ENCODE measurements around the gene INSYN1. TPM values are rescaled to one million over a fixed set of nuclear protein-coding genes. Genes with fewer than 3 reads are reported as not detected.
A peak's percentile ranks its signal among the peaks of the same experiment; 100 is the strongest.

The INSYN1 gene
- total and polyA plus RNA-seq, 2 donors (not counting 1 experiment from before 2014, with no cell fraction given): not detected

DNA sequence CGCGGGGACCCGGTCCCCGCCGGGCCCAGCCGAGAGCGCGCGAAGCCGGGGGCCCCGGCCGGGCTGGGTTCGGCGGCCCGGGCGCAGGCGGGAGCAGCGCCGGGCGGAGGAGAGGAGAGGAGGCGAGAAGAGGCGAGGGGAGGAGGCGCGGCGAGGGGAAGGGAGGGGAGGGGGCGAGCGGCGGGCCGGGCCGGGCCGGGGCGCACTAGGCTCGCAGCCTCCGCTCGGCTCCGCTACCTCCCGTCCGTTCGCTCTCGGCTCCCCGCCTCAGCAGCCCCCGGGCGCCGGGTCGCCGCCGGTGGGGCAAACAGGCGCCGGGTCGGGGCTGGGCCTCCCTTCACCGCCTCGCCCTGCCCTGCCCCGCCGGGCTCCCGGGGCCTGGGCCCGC, 351 bp downstream of the INSYN1 start:
- Mint-ChIP-seq H3K27me3 (peaks cover 41% of the 10 kb centered on the region), H3K27ac (no peak overlapping the region), H3K4me3 (no peak overlapping the region), H3K4me1 (peaks cover 5% of the 10 kb centered on the region), H3K9me3 (ENCODE audit: insufficient read depth) (no peaks in the 10 kb centered on the region)
- Histone ChIP-seq H3K9ac (ENCODE audit: low read length) (no peak overlapping the region), H3K4me3 (ENCODE audit: control extremely low read depth in 1 of 5, extremely low read depth in 1 of 5, insufficient read depth in 1 of 5, low read depth in 2 of 5, low read length in 4 of 5) (no peak overlapping the region), H3K27ac (ENCODE audit: low read length in 2 of 2) (no peak overlapping the region), H3K4me2 (replicated peaks; ENCODE audit: low read depth, low read length, poor library complexity, severe bottlenecking) (peak overlapping the region; percentile 12), H3K27me3 (replicated peaks in 1 of 4; ENCODE audit: control extremely low read depth in 1 of 4, control insufficient read depth in 3 of 4, insufficient read depth in 4 of 4, low read length in 3 of 4) (peaks cover 0 to 39% (median 3%) of the 10 kb centered on the region in 4 experiments), H3K4me1 (ENCODE audit: control insufficient read depth in 2 of 2, insufficient read depth in 2 of 2, low read length in 2 of 2) (no peaks in the 10 kb centered on the region), H3K9me3 (ENCODE audit: control extremely low read depth in 1 of 3, control insufficient read depth in 2 of 3, insufficient read depth in 1 of 3, low read length in 2 of 3) (no peaks in the 10 kb centered on the region), H3K79me2 (ENCODE audit: control insufficient read depth, insufficient read depth, low read length) (no peaks in the 10 kb centered on the region), H2AFZ (ENCODE audit: insufficient read depth, low read depth, low read length, poor library complexity, severe bottlenecking) (no peak overlapping the region), H3K36me3 (replicated peaks in 1 of 2; ENCODE audit: control extremely low read depth in 1 of 2, control insufficient read depth in 1 of 2, extremely low read depth in 1 of 2, insufficient read depth in 2 of 2, low read length in 1 of 2) (no peaks in the 10 kb centered on the region), H4K20me1 (ENCODE audit: control insufficient read depth, insufficient read depth, low read length, poor library complexity, severe bottlenecking) (no peaks in the 10 kb centered on the region)
- intact Hi-C loops (cut with micrococcal nuclease): no loop called here
- ChIA-PET CTCF (no interaction called here), POLR2A (no interaction called here)
- 2% methylated on average over 50 of the region's 56 CpGs for WGBS (ENCODE audit: insufficient coverage)
- ATAC-seq (ENCODE audit: low read depth) (no peak), DNase-seq (no peak)
- TF ChIP-seq EZH2 (IDR thresholded peaks at IDR 0.05; ENCODE audit: borderline replicate concordance, insufficient read depth, low read depth, low read length, poor library complexity, severe bottlenecking): no peak
- TF ChIP-seq, protein P1, sequence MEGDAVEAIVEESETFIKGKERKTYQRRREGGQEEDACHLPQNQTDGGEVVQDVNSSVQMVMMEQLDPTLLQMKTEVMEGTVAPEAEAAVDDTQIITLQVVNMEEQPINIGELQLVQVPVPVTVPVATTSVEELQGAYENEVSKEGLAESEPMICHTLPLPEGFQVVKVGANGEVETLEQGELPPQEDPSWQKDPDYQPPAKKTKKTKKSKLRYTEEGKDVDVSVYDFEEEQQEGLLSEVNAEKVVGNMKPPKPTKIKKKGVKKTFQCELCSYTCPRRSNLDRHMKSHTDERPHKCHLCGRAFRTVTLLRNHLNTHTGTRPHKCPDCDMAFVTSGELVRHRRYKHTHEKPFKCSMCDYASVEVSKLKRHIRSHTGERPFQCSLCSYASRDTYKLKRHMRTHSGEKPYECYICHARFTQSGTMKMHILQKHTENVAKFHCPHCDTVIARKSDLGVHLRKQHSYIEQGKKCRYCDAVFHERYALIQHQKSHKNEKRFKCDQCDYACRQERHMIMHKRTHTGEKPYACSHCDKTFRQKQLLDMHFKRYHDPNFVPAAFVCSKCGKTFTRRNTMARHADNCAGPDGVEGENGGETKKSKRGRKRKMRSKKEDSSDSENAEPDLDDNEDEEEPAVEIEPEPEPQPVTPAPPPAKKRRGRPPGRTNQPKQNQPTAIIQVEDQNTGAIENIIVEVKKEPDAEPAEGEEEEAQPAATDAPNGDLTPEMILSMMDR (IDR thresholded peaks at IDR 0.05): no peak

DNA sequence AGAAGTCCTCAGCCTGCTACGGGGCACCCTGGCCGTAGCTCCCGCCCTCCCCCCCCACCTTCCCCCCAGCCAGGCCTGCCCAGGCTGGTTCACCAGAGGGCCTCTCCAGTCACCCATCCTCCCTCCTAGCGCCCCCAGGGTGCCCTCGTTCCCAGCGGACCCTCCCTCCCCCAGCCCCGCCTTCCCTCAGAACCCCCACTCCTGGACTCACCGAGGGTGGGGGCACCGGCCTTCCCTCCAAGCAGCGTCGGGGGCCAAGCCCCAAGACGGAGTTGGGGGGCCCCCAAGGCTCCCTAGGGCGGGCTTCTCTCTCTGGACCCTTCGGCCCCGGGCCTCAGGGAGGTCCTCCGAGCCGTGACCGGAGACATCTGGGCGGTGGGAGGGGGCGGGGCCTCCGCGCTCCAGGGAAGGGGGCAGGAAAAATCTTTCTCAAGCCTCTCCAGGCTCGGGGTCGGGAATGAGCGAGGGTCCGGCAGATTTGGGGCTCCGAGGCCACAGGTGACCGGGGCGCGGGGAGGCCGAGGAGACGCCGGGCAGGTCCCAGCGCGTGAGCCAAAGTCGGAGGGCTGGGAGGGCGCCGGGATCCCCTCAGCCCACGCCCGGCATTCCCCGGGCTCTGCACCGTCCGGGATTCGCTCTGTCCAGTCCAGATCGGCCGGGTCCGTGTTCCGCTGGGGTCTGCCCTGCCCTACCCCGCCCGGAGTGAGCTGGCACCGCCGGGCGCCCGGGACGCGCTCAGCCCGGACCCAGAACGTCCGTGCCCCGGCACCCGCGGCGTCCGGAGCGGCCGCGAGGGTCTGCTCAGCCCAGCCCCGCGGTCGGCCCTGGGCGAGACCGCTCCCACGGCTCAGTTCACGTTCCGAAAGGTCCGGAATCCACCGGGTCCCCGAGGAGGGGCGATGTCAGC, 999 bp downstream of the INSYN1 start:
- no peak overlapping the region for H3K27ac Mint-ChIP-seq
- no peak overlapping the region for H3K4me3 Mint-ChIP-seq
- peaks cover 48% of the 10 kb centered on the region for H3K27me3 Mint-ChIP-seq
- Histone ChIP-seq H3K4me3 (ENCODE audit: control extremely low read depth in 1 of 5, extremely low read depth in 1 of 5, insufficient read depth in 1 of 5, low read depth in 2 of 5, low read length in 4 of 5) (no peak overlapping the region), H3K27me3 (replicated peaks in 1 of 4; ENCODE audit: control extremely low read depth in 1 of 4, control insufficient read depth in 3 of 4, insufficient read depth in 4 of 4, low read length in 3 of 4) (peaks cover 0 to 34% (median 3%) of the 10 kb centered on the region in 4 experiments), H3K9ac (ENCODE audit: low read length) (no peak overlapping the region), H3K4me2 (replicated peaks; ENCODE audit: low read depth, low read length, poor library complexity, severe bottlenecking) (peak overlapping the region; percentile 12), H2AFZ (ENCODE audit: insufficient read depth, low read depth, low read length, poor library complexity, severe bottlenecking) (no peak overlapping the region), H3K27ac (ENCODE audit: low read length in 2 of 2) (no peak overlapping the region), H3K79me2 (ENCODE audit: control insufficient read depth, insufficient read depth, low read length) (no peaks in the 10 kb centered on the region), H3K36me3 (replicated peaks in 1 of 2; ENCODE audit: control extremely low read depth in 1 of 2, control insufficient read depth in 1 of 2, extremely low read depth in 1 of 2, insufficient read depth in 2 of 2, low read length in 1 of 2) (no peaks in the 10 kb centered on the region), H4K20me1 (ENCODE audit: control insufficient read depth, insufficient read depth, low read length, poor library complexity, severe bottlenecking) (no peaks in the 10 kb centered on the region), H3K9me3 (ENCODE audit: control extremely low read depth in 1 of 3, control insufficient read depth in 2 of 3, insufficient read depth in 1 of 3, low read length in 2 of 3) (no peaks in the 10 kb centered on the region), H3K4me1 (ENCODE audit: control insufficient read depth in 2 of 2, insufficient read depth in 2 of 2, low read length in 2 of 2) (no peaks in the 10 kb centered on the region)
- intact Hi-C loops (cut with micrococcal nuclease): no loop called here
- DNase-seq (no peak), ATAC-seq (ENCODE audit: low read depth) (no peak)
- WGBS (ENCODE audit: insufficient coverage): 3% methylated on average over 73 of the region's 79 CpGs
- TF ChIP-seq, protein P1 (IDR thresholded peaks at IDR 0.05): no peak
- TF ChIP-seq EZH2 (IDR thresholded peaks at IDR 0.05; ENCODE audit: borderline replicate concordance, insufficient read depth, low read depth, low read length, poor library complexity, severe bottlenecking): no peak
- POLR2A ChIA-PET: no interaction called here
- H3K9me3 Mint-ChIP-seq (ENCODE audit: insufficient read depth): no peaks in the 10 kb centered on the region
- peaks cover 5% of the 10 kb centered on the region for H3K4me1 Mint-ChIP-seq
- CTCF ChIA-PET: no interaction called here
